ENCODE data around the gene ADAMTS12. TPM values are rescaled to one million over a fixed set of nuclear protein-coding genes. Genes with fewer than 3 reads are reported as not detected.

Gene ADAMTS12
- total and polyA plus RNA-seq, 2 experiments from 2014 or later = 9.1 to 17.1 TPM

DNA sequence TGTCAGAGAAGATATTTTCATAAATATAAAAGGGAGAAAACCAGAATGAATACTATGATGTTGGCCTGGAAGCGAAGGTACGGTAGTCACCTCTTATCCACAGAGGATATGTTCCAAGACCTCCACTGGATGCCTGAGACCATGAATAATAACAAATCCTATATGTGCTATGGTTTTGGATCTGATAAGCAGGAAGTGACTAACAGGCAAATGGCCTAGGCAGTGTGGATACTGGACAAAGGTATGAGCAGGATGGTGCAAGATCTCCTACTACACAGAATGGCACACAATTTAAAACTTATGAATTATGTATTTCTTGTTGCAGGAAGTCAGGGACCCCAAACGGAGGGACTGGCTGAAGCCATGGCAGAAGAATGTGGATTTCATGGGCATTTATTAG, 48.2 kb downstream of the ADAMTS12 start (continued):
- TF ChIP-seq, protein P1, sequence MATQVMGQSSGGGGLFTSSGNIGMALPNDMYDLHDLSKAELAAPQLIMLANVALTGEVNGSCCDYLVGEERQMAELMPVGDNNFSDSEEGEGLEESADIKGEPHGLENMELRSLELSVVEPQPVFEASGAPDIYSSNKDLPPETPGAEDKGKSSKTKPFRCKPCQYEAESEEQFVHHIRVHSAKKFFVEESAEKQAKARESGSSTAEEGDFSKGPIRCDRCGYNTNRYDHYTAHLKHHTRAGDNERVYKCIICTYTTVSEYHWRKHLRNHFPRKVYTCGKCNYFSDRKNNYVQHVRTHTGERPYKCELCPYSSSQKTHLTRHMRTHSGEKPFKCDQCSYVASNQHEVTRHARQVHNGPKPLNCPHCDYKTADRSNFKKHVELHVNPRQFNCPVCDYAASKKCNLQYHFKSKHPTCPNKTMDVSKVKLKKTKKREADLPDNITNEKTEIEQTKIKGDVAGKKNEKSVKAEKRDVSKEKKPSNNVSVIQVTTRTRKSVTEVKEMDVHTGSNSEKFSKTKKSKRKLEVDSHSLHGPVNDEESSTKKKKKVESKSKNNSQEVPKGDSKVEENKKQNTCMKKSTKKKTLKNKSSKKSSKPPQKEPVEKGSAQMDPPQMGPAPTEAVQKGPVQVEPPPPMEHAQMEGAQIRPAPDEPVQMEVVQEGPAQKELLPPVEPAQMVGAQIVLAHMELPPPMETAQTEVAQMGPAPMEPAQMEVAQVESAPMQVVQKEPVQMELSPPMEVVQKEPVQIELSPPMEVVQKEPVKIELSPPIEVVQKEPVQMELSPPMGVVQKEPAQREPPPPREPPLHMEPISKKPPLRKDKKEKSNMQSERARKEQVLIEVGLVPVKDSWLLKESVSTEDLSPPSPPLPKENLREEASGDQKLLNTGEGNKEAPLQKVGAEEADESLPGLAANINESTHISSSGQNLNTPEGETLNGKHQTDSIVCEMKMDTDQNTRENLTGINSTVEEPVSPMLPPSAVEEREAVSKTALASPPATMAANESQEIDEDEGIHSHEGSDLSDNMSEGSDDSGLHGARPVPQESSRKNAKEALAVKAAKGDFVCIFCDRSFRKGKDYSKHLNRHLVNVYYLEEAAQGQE (IDR thresholded peaks at IDR 0.05; ENCODE audit: unreplicated experiment) = no peak
- no peak for TF ChIP-seq ZNF331 (CRISPR knock-in tag; IDR thresholded peaks at IDR 0.05; ENCODE audit: low read depth)
- no peak for TF ChIP-seq JUNB (IDR thresholded peaks at IDR 0.05; ENCODE audit: unreplicated experiment)
- no peak for TF ChIP-seq POLR2AphosphoS5 (IDR thresholded peaks at IDR 0.05; ENCODE audit: low read depth)

DNA sequence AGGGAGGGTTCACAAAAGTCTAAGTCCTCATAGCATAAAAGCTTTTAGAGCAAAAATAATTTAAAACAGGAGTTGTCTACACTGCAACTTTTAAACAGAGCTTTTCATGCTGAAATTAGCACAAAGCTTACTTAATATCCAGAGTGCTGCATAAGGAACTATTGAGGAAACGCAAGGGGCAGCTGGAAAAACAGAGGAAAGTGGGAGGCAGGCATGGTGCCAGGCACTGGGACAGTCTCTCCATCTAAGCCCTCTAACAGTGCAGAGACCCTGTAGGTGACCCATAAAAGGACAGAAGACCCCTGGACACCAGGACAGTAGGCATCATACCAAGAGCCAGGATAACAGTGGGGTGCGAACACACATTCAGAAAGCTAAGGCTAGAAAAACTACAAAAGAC, 49.3 kb downstream of the ADAMTS12 start:
- Histone ChIP-seq H3K4me3 (no peak overlapping the region), H4K20me1 (replicated peaks; ENCODE audit: insufficient read depth) (0 out of 2 replicates have a peak, but pooled peaks cover 5% of the 10 kb centered on the region), H3K27me3 (ENCODE audit: insufficient read depth) (no peaks in the 10 kb centered on the region), H2AFZ (no peak overlapping the region), H3K27ac (ENCODE audit: low read depth) (no peak overlapping the region), H3K9me2 (ENCODE audit: insufficient read depth) (0 out of 2 replicates have a peak, but pooled peaks cover 16% of the 10 kb centered on the region), H3K36me3 (ENCODE audit: insufficient read depth) (peaks cover 8% of the 10 kb centered on the region; the same call in 1 of the 2 replicates), H3K4me1 (ENCODE audit: insufficient read depth) (0 out of 2 replicates have a peak, but pooled peaks cover 4% of the 10 kb centered on the region), H3K79me2 (replicated peaks; ENCODE audit: insufficient read depth) (peaks cover 20% of the 10 kb centered on the region), H3K4me2 (no peak overlapping the region), H3F3A (replicated peaks; ENCODE audit: low read depth) (no peaks in the 10 kb centered on the region)
- Mint-ChIP-seq H3K4me1 (peaks cover 8% of the 10 kb centered on the region; the same call in 2 of the 3 replicates), H3K36me3 (ENCODE audit: low read depth) (peaks cover 39% of the 10 kb centered on the region), H3K4me3 (no peak overlapping the region), H3K27ac (no peak overlapping the region), H3K9me3 (peaks cover 21% of the 10 kb centered on the region), H3K27me3 (ENCODE audit: insufficient read depth, low read depth, poor library complexity) (peaks cover 5% of the 10 kb centered on the region)
- ATAC-seq = no peak
- DNase-seq (ENCODE audit: low spot score) = no peak
- TF ChIP-seq, protein P2, sequence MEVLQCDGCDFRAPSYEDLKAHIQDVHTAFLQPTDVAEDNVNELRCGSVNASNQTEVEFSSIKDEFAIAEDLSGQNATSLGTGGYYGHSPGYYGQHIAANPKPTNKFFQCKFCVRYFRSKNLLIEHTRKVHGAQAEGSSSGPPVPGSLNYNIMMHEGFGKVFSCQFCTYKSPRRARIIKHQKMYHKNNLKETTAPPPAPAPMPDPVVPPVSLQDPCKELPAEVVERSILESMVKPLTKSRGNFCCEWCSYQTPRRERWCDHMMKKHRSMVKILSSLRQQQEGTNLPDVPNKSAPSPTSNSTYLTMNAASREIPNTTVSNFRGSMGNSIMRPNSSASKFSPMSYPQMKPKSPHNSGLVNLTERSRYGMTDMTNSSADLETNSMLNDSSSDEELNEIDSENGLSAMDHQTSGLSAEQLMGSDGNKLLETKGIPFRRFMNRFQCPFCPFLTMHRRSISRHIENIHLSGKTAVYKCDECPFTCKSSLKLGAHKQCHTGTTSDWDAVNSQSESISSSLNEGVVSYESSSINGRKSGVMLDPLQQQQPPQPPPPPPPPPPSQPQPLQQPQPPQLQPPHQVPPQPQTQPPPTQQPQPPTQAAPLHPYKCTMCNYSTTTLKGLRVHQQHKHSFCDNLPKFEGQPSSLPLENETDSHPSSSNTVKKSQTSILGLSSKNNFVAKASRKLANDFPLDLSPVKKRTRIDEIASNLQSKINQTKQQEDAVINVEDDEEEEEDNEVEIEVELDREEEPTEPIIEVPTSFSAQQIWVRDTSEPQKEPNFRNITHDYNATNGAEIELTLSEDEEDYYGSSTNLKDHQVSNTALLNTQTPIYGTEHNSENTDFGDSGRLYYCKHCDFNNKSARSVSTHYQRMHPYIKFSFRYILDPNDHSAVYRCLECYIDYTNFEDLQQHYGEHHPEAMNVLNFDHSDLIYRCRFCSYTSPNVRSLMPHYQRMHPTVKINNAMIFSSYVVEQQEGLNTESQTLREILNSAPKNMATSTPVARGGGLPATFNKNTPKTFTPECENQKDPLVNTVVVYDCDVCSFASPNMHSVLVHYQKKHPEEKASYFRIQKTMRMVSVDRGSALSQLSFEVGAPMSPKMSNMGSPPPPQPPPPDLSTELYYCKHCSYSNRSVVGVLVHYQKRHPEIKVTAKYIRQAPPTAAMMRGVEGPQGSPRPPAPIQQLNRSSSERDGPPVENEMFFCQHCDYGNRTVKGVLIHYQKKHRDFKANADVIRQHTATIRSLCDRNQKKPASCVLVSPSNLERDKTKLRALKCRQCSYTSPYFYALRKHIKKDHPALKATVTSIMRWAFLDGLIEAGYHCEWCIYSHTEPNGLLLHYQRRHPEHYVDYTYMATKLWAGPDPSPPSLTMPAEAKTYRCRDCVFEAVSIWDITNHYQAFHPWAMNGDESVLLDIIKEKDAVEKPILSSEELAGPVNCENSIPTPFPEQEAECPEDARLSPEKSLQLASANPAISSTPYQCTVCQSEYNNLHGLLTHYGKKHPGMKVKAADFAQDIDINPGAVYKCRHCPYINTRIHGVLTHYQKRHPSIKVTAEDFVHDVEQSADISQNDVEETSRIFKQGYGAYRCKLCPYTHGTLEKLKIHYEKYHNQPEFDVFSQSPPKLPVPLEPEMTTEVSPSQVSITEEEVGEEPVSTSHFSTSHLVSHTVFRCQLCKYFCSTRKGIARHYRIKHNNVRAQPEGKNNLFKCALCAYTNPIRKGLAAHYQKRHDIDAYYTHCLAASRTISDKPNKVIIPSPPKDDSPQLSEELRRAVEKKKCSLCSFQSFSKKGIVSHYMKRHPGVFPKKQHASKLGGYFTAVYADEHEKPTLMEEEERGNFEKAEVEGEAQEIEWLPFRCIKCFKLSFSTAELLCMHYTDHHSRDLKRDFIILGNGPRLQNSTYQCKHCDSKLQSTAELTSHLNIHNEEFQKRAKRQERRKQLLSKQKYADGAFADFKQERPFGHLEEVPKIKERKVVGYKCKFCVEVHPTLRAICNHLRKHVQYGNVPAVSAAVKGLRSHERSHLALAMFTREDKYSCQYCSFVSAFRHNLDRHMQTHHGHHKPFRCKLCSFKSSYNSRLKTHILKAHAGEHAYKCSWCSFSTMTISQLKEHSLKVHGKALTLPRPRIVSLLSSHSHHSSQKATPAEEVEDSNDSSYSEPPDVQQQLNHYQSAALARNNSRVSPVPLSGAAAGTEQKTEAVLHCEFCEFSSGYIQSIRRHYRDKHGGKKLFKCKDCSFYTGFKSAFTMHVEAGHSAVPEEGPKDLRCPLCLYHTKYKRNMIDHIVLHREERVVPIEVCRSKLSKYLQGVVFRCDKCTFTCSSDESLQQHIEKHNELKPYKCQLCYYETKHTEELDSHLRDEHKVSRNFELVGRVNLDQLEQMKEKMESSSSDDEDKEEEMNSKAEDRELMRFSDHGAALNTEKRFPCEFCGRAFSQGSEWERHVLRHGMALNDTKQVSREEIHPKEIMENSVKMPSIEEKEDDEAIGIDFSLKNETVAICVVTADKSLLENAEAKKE (CRISPR knock-in tag; IDR thresholded peaks at IDR 0.05) = no peak
- TF ChIP-seq EZH2 (IDR thresholded peaks at IDR 0.05; ENCODE audit: low read depth, unreplicated experiment) (no peak), JUNB (IDR thresholded peaks at IDR 0.05; ENCODE audit: unreplicated experiment) (no peak), STAT1 (IDR thresholded peaks at IDR 0.05; ENCODE audit: unreplicated experiment) (no peak), POLR2AphosphoS5 (IDR thresholded peaks at IDR 0.05; ENCODE audit: low read depth) (no peak)
- TF ChIP-seq, protein P3, sequence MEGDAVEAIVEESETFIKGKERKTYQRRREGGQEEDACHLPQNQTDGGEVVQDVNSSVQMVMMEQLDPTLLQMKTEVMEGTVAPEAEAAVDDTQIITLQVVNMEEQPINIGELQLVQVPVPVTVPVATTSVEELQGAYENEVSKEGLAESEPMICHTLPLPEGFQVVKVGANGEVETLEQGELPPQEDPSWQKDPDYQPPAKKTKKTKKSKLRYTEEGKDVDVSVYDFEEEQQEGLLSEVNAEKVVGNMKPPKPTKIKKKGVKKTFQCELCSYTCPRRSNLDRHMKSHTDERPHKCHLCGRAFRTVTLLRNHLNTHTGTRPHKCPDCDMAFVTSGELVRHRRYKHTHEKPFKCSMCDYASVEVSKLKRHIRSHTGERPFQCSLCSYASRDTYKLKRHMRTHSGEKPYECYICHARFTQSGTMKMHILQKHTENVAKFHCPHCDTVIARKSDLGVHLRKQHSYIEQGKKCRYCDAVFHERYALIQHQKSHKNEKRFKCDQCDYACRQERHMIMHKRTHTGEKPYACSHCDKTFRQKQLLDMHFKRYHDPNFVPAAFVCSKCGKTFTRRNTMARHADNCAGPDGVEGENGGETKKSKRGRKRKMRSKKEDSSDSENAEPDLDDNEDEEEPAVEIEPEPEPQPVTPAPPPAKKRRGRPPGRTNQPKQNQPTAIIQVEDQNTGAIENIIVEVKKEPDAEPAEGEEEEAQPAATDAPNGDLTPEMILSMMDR (conservative IDR thresholded peaks at IDR 0.05; ENCODE audit: low read depth in 2 of 2) = no peak
- TF ChIP-seq, protein P1 (IDR thresholded peaks at IDR 0.05; ENCODE audit: unreplicated experiment) = no peak

Measured in GM23338 (cell line).